PFSK-1 (cell line): ENCODE data around the gene GPBP1.

Source experiments
- FOXP2 ChIP-seq: optimal IDR thresholded peaks from 2 replicates; pipeline ENCODE3; 2011; ENCODE audit warnings: borderline replicate concordance, control low read depth, inconsistent platforms; ENCODE audit not compliant: insufficient read depth; ENCODE audit errors: extremely low read length, extremely low read depth
- POLR2AphosphoS5 ChIP-seq: IDR thresholded peaks from 2 replicates; pipeline ENCODE4 v1.6.1; 2012; ENCODE audit warnings: low read depth, mild to moderate bottlenecking, control low read depth, low read length, moderate library complexity
- SIN3A ChIP-seq: IDR thresholded peaks from 2 replicates; pipeline ENCODE4 v1.6.1; 2012; ENCODE audit warnings: mild to moderate bottlenecking, low read length, moderate library complexity, borderline replicate concordance; ENCODE audit not compliant: insufficient read depth
- TAF1 ChIP-seq: IDR thresholded peaks from 2 replicates; pipeline ENCODE4 v1.6.1; 2012; ENCODE audit warnings: low read length, control low read depth, borderline replicate concordance; ENCODE audit not compliant: insufficient read depth
- TF ChIP-seq, protein P1 (sequence below), 2 experiments: IDR thresholded peaks; 2 replicates each; pipeline versions ENCODE4 v1.6.1 to v1.8.0; 2011 to 2012; ENCODE audit warnings: low read depth in 2 of 2, low read length in 2 of 2, control low read depth in 1 of 2, inconsistent platforms in 1 of 2, mild to moderate bottlenecking in 1 of 2, moderate library complexity in 1 of 2; ENCODE audit not compliant: insufficient read depth in 1 of 2

GPBP1 gene

DNA sequence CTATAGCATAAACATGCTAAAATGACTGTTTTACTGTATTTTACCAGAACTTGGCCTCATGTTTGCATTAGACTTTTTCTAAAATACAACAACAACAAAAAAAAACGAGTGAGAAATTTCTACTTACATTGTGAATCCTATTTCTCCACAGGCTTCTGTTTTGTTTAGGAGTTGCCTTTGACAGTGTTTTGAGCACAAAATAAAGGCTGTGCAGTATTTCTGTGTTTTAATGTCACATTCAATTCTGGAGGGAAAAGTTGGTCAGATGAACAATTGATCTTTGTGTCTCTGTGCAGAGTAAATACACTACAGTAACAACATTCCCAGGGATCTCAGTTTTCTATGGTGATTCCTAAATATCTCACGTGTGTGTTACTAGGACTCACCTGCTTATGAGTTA lies 131.1 kb downstream of the GPBP1 start:
- no peak for TF ChIP-seq FOXP2
- TF ChIP-seq TAF1: no peak
- no peak for TF ChIP-seq POLR2AphosphoS5
- no peak for TF ChIP-seq SIN3A
- TF ChIP-seq, protein P1, sequence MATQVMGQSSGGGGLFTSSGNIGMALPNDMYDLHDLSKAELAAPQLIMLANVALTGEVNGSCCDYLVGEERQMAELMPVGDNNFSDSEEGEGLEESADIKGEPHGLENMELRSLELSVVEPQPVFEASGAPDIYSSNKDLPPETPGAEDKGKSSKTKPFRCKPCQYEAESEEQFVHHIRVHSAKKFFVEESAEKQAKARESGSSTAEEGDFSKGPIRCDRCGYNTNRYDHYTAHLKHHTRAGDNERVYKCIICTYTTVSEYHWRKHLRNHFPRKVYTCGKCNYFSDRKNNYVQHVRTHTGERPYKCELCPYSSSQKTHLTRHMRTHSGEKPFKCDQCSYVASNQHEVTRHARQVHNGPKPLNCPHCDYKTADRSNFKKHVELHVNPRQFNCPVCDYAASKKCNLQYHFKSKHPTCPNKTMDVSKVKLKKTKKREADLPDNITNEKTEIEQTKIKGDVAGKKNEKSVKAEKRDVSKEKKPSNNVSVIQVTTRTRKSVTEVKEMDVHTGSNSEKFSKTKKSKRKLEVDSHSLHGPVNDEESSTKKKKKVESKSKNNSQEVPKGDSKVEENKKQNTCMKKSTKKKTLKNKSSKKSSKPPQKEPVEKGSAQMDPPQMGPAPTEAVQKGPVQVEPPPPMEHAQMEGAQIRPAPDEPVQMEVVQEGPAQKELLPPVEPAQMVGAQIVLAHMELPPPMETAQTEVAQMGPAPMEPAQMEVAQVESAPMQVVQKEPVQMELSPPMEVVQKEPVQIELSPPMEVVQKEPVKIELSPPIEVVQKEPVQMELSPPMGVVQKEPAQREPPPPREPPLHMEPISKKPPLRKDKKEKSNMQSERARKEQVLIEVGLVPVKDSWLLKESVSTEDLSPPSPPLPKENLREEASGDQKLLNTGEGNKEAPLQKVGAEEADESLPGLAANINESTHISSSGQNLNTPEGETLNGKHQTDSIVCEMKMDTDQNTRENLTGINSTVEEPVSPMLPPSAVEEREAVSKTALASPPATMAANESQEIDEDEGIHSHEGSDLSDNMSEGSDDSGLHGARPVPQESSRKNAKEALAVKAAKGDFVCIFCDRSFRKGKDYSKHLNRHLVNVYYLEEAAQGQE (IDR thresholded peaks at IDR 0.05; ENCODE audit: insufficient read depth in 1 of 2, low read depth in 2 of 2, low read length in 2 of 2): no peak

DNA sequence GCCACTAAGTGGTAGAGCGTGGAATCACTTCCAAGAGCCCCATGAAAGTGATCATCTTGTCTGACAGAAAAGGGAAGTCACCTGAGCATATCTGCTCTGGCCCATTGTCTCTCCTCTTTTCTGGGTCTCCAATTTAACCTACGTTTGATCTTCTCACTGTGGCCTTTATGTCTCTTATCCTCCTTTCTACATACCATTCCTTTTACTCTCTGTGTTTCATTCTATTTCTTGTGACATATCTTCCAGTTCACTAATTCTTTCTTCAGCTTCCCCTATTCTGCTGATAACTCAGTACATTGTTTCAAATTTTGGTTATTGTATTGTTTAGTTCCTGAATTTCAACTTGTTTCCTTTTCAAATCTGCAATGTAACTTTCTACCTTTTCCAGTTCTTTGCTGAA lies 132.5 kb downstream of the GPBP1 start:
- TF ChIP-seq SIN3A: no peak
- no peak for TF ChIP-seq POLR2AphosphoS5
- TF ChIP-seq, protein P1 (IDR thresholded peaks at IDR 0.05; ENCODE audit: insufficient read depth in 1 of 2, low read depth in 2 of 2, low read length in 2 of 2): no peak
- TF ChIP-seq TAF1: no peak
- no peak for TF ChIP-seq FOXP2

DNA sequence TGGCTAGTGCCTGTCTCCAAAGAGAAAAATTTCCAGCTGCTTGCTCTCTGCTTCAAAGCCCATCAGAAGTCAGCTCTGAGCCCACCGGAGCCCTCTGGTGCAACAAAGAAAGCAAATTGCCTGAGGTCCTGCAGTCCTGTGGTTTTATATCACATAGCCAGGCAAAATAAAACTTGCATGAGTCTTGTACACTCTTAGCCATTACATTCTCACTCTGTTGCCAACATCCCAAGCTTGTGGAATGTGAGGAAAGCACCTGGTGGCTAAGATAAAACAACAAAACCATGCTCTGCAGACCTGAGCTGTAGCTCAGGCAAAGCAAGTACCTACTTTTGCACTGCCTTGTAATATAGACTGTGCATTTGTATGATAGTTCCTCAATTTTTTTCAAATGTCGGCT lies 133.7 kb downstream of the GPBP1 start:
- TF ChIP-seq POLR2AphosphoS5 (no peak), FOXP2 (no peak), TAF1 (no peak), SIN3A (no peak)
- TF ChIP-seq, protein P1 (IDR thresholded peaks at IDR 0.05; ENCODE audit: insufficient read depth in 1 of 2, low read depth in 2 of 2, low read length in 2 of 2): no peak

DNA sequence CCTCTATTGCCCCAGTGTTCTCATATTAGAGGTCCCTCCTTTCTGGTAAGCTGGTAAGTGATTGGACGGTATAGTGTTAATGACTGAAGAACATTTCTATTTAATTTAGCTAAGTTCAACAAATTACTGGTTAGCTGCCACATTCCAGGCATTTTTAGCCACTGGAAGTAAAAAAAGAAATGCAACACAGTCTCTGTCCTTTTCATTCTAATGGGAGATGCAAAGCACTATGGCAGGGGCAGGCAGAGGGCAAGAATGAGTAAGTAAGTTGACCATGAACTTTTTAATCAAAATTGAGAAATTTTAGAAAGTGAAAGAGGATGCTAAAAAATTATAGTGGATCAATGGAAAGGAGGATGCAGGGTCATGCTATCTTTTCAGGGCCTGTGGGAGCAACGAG lies 137.4 kb downstream of the GPBP1 start:
- TF ChIP-seq SIN3A: no peak
- TF ChIP-seq TAF1: no peak
- no peak for TF ChIP-seq POLR2AphosphoS5
- TF ChIP-seq, protein P1 (IDR thresholded peaks at IDR 0.05; ENCODE audit: insufficient read depth in 1 of 2, low read depth in 2 of 2, low read length in 2 of 2): no peak
- TF ChIP-seq FOXP2: no peak

DNA sequence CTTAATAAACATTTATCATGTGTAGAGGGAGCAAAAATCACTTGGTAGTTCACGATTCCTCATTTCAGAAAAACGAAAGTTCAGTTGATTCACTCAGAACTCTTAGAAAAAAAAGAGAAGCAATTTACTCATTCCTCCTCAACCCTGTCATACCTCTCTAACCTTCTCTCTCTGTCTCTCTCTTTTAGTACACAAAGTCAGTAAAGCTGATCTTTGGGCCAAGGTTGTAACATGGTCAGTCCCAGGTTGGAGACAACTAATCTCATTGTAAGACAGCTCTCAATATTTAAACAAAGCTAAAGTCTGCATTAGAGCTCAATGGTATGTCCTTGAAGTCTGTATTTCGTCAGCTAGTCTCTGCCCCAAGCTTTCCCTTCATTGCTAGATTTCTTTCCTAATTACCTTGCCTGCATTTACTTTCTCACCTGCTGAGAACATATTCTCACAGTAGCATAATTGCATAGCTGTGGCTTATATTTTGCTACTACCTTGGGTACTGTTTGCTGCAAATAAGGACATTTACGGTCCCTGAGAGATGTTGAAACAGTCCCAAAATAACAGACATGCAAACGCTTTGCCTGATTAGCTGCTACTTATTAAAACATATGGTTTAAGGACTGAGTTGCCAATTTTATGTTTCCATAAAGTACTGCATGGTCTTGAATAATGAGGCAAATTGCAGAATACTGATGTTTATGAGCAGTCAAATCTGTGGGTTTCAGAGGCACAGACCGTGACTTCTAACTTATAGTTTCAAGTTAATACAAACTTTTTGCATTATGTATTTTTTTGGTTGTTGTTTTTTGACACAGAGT lies 138.3 kb downstream of the GPBP1 start:
- TF ChIP-seq TAF1 (no peak), FOXP2 (no peak), SIN3A (no peak), POLR2AphosphoS5 (no peak)
- TF ChIP-seq, protein P1 (IDR thresholded peaks at IDR 0.05; ENCODE audit: insufficient read depth in 1 of 2, low read depth in 2 of 2, low read length in 2 of 2): no peak
